GM18499 (cell line): ENCODE results near the gene CCDC7.
"Not testable (repeated sequence)": the region's sequence is repeated elsewhere in the genome, so short reads cannot be mapped to it uniquely, and the experiment has no call there.

Experiments
- ATAC-seq: cut with Tn5 transposase; IDR thresholded peaks from one replicate; pipeline ENCODE4 v1.9.1; 2021; ENCODE audit warnings: moderate number of reproducible peaks; ENCODE audit not compliant: insufficient read depth, unreplicated experiment

Gene CCDC7

GRCh38 chr10:32680803-32681557 is 235.0 kb downstream of the CCDC7 start:
- no peak for ATAC-seq

DNA sequence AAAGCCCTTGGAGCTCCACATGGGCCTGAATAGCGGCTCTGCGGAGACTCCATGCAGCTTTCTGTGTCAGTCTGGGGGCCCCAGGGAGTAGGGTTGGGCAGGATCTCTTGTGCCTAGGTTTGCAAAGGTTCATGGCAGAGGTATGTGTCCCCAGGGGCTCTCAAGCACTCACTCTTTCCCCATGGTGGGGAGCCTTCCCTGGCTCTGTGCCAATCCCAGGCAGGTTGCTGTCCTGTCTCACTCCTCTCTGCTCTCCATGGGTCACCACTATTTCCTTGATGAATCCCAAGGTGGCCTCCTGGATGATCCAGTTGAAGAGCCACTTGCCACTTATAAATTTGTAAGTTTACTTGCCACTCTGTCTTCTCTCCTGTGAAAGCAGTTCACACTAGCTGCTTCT is 238.4 kb downstream of the CCDC7 start:
- no peak for ATAC-seq

- ATAC-seq: no peak
Observed at GRCh38 chr10:32687116-32687515, 241.2 kb downstream of the CCDC7 start.

GRCh38 chr10:32687546-32687945 is 241.6 kb downstream of the CCDC7 start:
- ATAC-seq: no peak

DNA sequence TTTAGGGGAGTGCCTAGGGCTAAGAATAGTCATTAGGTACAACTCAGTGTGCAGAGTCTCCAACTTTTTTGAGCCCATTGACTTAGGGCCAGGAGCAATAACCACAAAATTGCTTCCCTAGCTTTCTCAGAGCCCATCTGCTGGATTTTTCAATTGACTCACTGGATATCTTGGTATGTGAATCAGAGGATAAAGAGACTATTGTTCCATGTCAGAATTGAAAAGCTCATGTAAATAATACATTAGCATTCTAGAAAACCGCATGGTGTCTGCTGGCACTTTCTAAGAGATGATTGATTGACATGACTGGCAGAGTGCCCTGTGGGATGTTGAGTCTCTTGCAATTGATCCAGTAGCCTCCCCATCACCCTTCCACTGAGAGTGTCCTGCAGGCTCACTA is 246.2 kb downstream of the CCDC7 start:
- ATAC-seq: no peak

- no peak for ATAC-seq
Observed at GRCh38 chr10:32693441-32693979, 247.6 kb downstream of the CCDC7 start.

DNA sequence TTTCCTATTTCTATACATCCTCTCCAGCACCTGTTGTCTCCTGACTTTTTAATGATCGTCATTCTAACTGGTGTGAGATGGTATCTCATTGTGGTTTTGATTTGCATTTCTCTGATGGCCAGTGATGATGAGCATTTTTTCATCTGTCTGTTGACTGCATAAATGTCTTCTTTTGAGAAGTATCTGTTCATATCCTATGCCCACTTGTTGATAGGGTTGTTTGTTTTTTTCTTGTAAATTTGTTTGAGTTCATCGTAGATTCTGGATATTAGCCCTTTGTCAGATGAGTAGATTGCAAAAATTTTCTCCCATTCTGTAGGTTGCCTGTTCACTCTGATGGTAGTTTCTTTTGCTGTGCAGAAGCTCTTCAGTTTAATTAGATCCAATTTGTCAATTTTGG is 253.7 kb downstream of the CCDC7 start:
- not testable (repeated sequence) for ATAC-seq

- ATAC-seq: no peak
Observed at GRCh38 chr10:32713560-32713959, 267.6 kb downstream of the CCDC7 start.

GRCh38 chr10:32731527-32731926 is 285.6 kb downstream of the CCDC7 start:
- no peak for ATAC-seq

GRCh38 chr10:32738958-32739357 is 293.0 kb downstream of the CCDC7 start:
- ATAC-seq: no peak

- no peak for ATAC-seq
Observed at GRCh38 chr10:32744321-32744720, 298.4 kb downstream of the CCDC7 start.

- ATAC-seq: no peak
Observed at GRCh38 chr10:32746869-32747268, 300.9 kb downstream of the CCDC7 start.

GRCh38 chr10:32751582-32751981 is 305.6 kb downstream of the CCDC7 start:
- ATAC-seq: no peak

GRCh38 chr10:32754900-32755299 is 309.0 kb downstream of the CCDC7 start:
- ATAC-seq: not testable (repeated sequence)

- ATAC-seq: no peak
Observed at GRCh38 chr10:32771217-32771616, 325.3 kb downstream of the CCDC7 start.

DNA sequence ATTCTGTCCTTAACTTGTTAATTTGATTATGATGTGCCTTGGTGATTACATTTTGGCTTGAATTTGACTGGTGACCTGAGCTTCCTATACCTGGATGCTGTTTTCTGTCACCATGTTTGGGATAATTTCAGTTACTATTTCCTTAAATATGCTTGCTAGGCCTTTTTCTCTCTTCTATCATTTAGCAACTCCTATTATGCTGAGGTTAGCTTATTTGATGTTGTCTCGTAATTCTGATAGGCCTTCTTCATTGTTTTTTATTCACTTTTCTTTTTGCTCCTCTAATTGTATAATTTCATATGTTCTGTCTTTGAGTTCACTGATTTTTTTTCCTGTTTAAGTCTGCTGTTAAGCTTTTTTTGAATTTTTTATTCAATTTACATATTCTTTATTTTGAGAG is 327.2 kb downstream of the CCDC7 start:
- no peak for ATAC-seq

DNA sequence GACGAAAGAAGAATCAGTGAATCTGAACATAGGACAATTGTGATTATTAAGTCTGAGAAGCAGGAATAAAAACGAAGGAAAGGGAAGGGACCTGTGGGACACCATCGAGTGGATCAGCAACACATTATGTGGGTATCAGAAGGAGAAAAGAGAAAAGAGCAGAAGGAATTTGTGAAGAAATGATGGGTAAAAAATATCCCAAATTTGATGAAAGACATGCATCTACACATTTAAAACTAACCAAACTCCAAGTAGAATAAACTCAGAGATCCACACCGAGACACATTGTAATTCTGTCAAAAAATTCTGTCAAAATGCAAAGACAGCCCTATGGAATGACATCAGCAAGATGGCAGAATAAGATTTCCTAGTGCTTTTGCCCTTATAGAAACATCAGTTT is 341.0 kb downstream of the CCDC7 start:
- ATAC-seq: no peak

DNA sequence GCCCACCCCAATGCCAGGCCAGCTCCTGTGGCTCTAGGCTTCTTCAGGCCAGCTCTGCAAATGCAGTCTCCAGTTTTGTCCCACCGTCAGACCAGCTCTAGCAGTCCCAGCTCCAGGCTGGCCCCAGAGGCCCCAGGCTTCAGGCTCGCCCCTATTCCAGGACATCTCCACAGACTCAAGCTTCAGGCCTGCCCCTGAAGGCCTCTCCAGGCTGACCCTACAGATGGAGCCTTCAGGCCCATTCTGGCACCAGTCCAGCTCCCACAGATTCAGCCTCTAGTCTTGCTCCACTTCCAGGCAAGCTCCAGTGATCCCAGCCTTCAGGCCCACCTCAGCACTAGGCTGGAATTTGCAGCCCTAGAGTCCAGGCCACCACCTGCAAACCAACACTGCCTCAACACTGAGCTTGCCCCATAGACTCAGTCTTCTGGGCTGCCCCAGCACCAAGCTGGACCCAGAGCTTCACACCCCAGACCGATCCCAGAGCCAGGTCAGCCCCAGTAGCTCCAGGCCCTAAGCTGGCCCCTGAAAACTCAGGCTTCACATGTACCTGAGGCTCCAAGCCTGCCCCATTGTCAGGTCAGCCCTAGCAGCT is 341.8 kb downstream of the CCDC7 start:
- ATAC-seq: no peak

GRCh38 chr10:32788359-32788758 is 342.4 kb downstream of the CCDC7 start:
- no peak for ATAC-seq

DNA sequence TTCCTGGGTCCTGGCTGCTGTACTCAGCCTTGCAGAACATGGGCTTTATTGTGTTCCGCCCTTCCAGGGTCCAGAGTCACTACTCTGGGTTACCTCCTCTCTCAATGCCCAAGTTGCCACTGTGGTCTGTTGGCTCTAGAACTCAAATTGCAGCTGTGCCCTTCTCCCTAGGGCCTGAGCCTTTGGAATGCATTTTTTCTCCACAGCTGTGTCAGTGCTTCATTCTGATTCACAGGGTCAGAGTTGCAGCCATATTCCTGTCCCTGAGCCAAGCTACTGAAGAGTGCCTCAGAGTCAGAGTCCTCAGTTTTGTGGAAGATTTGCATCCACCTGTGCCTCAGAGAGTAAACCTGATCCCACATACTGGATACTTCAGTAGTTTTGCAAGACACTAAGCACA is 344.5 kb downstream of the CCDC7 start:
- ATAC-seq: no peak

DNA sequence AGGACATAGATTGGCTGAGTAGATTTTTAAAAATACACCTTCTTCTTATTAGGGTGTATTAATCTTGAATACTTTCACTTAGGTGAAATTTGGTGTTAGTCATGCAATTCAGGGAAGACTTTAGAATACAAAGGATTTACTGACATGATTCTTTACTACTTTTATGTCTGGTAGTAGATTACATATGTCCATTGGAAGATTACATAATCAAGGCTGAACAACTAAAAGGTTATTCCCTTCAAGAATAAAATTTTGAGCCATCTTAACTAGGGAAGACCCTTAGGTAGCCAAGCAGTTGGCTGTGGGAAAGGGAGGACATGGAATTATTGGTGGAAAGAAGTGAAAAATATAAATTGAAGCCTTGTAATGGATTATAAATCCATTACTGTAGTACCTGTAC is 347.1 kb downstream of the CCDC7 start:
- no peak for ATAC-seq
